Stimulated activated CD4-positive, alpha-beta T cell treated with anti-CD3 and anti-CD28 coated beads, Interleukin-15, amount 100 ng/mL, for 1 hour (primary cell): ENCODE results near the gene URAD.

Source experiments
- DNase-seq, 2 donors: peaks; one replicate each; pipeline ENCODE4 v3.0.0-alpha.2; 2020; ENCODE audit warnings: low read depth in 1 of 2, low spot score in 1 of 2

The URAD gene

DNA sequence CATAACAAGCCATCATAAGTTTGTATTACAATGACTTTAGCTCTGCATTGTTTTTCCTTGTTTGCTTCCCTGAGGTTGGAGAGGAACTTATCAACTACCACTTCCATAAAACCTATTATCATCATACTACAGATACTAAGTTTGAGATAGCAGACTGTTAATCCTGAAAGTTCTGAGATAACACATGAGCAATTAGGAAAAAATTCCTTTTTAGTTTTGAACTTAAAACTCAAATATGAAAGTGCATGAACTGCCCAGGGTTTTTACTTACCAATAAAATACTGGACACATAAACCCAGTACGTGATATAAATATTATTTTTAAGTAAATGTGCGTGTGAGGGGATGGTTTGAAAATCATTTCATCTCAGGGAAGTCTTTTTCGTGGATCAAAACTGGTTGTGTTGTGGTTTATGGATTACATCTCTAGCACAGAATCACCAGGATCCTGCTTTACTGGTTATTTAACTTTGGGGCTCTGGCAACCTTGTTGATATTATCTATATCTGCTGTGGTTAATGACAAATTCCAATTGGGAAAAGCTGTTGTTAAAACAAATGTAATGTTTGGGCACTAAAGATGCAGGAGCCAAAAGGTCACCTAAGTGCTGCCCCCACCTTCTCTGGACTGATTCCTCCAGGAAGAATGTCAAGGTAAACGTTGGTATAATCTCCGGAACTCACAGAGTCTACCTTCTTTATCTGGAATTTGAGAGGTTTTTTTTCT lies 31.8 kb downstream of the URAD start:
- no peak for DNase-seq

GRCh38 chr13:27955014-27955591 lies 33.4 kb downstream of the URAD start:
- no peak for DNase-seq

- no peak for DNase-seq
Measured at GRCh38 chr13:27954406-27954851, 34.1 kb downstream of the URAD start.

- DNase-seq = peak in 1 of 2 donors; percentile 66
Measured at GRCh38 chr13:27953676-27954405, 34.7 kb downstream of the URAD start.

DNA sequence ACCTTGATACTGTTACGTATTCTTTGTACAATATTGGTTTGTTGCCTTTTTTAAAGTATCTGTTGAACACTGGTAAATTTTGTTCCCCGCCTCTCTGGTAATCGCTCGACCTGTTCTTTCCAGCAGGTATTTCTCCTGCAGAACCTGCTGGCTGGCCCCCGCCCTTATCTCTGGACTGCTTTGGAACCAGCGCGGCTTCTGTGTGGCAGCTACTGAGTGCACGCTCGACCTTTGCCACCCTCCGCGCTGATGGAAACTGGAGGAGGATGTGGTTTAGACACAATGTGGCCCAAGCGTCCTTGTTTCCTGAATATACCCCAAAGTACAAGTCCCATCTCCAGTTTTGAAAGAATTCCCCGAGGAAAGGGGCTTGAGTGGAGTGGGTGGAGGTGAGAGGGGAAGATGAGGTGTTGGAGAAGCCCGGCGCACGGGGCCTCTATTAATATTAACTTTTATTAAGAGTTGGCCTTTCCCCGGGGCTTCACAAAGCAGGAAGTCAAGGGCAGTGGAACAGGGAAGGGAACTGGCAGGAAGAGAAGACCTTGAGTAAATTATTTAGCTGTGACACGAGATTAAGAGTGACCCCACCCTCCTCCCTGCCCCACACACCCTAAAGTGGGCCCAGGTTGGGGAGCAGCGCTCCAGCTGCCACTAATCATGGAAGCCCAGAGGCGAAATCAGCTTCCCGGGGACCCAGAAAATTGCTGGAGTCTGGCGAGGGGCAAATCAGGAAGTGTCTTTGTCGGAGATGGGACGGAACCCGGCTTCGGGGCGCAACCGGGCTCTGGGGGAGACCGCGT lies 35.4 kb downstream of the URAD start:
- no peak for DNase-seq

DNA sequence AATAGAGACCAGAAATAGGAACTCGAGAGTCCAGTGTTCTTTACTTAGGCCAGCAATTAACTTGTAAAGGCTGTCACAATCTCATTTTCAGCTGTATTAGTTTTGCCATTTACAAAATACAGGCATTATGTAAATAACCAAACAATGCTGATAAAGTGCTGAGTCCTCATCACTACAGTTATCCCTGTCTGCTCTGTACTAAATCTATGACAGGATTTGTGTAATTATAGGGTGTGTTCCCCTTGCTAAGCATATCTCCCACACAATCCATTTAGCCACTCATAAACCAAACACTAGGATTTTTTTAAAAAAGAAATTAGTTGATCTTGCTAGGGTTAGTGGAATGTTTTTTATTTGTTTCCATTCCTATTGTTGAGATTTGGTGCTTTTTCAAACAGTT lies 45.5 kb downstream of the URAD start:
- DNase-seq = no peak

DNA sequence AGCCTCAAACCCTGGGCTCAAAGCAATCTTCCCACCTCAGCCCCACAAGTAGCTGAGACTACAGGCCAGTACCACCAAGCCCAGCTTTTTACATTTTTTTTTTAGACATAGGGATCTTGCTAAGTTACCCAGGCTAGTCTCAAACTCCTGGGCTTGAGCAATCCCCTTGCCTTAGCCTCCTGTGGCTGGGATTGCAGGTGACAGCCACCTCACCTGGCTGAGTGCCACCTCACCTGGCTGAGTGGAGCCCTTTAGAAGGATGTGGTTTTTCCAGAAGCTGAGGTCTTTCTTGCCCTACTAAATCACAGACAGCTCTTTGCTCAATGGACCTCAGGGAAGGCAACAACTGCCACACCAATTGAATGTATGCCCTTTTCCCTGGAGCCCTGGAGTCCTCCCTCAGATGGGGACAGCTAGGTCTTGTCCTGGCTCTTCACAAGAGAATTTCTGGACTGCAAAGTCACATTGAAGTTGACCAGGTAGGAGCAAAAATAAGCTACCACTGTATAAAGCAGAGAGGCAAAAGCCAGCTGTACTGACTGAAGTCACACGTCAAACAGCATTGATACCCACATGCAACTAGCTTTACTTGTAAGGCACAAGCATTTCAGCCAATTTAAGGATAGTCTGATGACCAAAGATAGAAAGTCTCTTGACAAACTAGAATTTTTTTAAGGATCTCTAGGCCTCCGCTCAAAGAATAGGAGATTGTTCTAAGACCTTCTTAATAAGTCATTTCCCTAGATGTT lies 54.7 kb downstream of the URAD start:
- DNase-seq = no peak

GRCh38 chr13:27933118-27933517 lies 55.4 kb downstream of the URAD start:
- no peak for DNase-seq

GRCh38 chr13:27929868-27930267 lies 58.6 kb downstream of the URAD start:
- DNase-seq = no peak

GRCh38 chr13:27928805-27929753 lies 59.4 kb downstream of the URAD start:
- no peak for DNase-seq

DNA sequence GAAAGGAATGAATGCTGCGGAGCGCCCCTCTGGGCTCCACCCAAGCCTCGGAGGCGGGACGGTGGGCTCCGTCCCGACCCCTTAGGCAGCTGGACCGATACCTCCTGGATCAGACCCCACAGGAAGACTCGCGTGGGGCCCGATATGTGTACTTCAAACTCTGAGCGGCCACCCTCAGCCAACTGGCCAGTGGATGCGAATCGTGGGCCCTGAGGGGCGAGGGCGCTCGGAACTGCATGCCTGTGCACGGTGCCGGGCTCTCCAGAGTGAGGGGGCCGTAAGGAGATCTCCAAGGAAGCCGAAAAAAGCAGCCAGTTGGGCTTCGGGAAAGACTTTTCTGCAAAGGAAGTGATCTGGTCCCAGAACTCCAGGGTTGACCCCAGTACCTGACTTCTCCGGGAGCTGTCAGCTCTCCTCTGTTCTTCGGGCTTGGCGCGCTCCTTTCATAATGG lies 60.1 kb downstream of the URAD start:
- DNase-seq = no peak
